B cell (primary cell): ENCODE data around the gene NPAS3. TPM values are rescaled to one million over a fixed set of nuclear protein-coding genes. Genes with fewer than 3 reads are reported as not detected.

ENCODE experiments used
- ATAC-seq: fragments of 200-7000 bp; cut with Tn5 transposase; one replicate; pipeline ENCODE4 v1.10.0; 2021; ENCODE audit warnings: low read depth, mild to moderate bottlenecking, moderate number of reproducible peaks, moderate library complexity
- CTCF ChIA-PET: fragments of 350-600 bp; sonication (Branson Sonifier 250); formaldehyde crosslinking; loops from one replicate; lab custom pipeline; 2021; ENCODE audit warnings: antibody characterized with exemption, inconsistent platforms; lab: Charles Lee
- POLR2A ChIA-PET: fragments of 350-600 bp; sonication (Branson Sonifier 250); formaldehyde crosslinking; loops from one replicate; lab custom pipeline; 2021; ENCODE audit warnings: antibody characterized with exemption; lab: Charles Lee
- DNase-seq: peaks from one replicate; pipeline ENCODE4 v3.0.0; 2013
- H2AFZ ChIP-seq: 2 replicates; pipeline ENCODE4 v1.6.1; 2012; ENCODE audit warnings: mild to moderate bottlenecking, low read depth, low read length; ENCODE audit not compliant: insufficient read depth, poor library complexity, severe bottlenecking
- H3K27ac ChIP-seq, 2 donors: 1 replicate in 1 of 2; 2 replicates in 1 of 2; pipeline ENCODE4 v1.5.1; 2012 to 2013; ENCODE audit warnings: low read length in 2 of 2, mild to moderate bottlenecking in 2 of 2, moderate library complexity in 1 of 2
- H3K27me3 ChIP-seq, 4 experiments: fragments of 200-600 bp in 1 of 4; sonication (generic) in 1 of 4; replicated peaks in 1 of 4; 1 replicate in 2 of 4; 2 replicates in 2 of 4; pipeline versions ENCODE4 v1.6.1 to v1.7.0; 2013 to 2016; ENCODE audit warnings: low read length in 3 of 4, mild to moderate bottlenecking in 2 of 4, mixed read lengths in 1 of 4, moderate library complexity in 1 of 4; ENCODE audit not compliant: insufficient read depth in 4 of 4, control insufficient read depth in 3 of 4; ENCODE audit errors: control extremely low read depth in 1 of 4
- H3K36me3 ChIP-seq, 2 experiments: replicated peaks in 1 of 2; 1 replicate in 1 of 2; 2 replicates in 1 of 2; pipeline versions ENCODE4 v1.6.1 to v1.7.1; 2013; ENCODE audit warnings: low read length in 1 of 2; ENCODE audit not compliant: insufficient read depth in 2 of 2, control insufficient read depth in 1 of 2; ENCODE audit errors: control extremely low read depth in 1 of 2, extremely low read depth in 1 of 2
- H3K4me1 ChIP-seq, 2 donors: fragments of 200-600 bp in 1 of 2; sonication (generic) in 1 of 2; 1 replicate in 1 of 2; 2 replicates in 1 of 2; pipeline versions ENCODE4 v1.5.1 to v1.6.1; 2013 to 2017; ENCODE audit warnings: low read length in 2 of 2; ENCODE audit not compliant: control insufficient read depth in 2 of 2, insufficient read depth in 2 of 2
- H3K4me2 ChIP-seq: replicated peaks from 2 replicates; pipeline ENCODE3; 2012; ENCODE audit warnings: mild to moderate bottlenecking, low read depth, low read length; ENCODE audit not compliant: poor library complexity, severe bottlenecking
- H3K4me3 ChIP-seq, 5 experiments: fragments of 200-600 bp in 1 of 5; sonication (generic) in 1 of 5; 1 replicate in 3 of 5; 2 replicates in 2 of 5; pipeline versions ENCODE4 v1.5.1 to v1.7.0; 2011 to 2016; ENCODE audit warnings: low read length in 4 of 5, mild to moderate bottlenecking in 4 of 5, low read depth in 2 of 5, control low read depth in 1 of 5, moderate library complexity in 1 of 5; ENCODE audit not compliant: insufficient read depth in 1 of 5; ENCODE audit errors: control extremely low read depth in 1 of 5, extremely low read depth in 1 of 5
- H3K79me2 ChIP-seq: fragments of 200-600 bp; sonication (generic); one replicate; pipeline ENCODE4 v1.6.0; 2016; ENCODE audit warnings: low read length; ENCODE audit not compliant: control insufficient read depth, insufficient read depth
- H3K9ac ChIP-seq: fragments of 200-600 bp; sonication (generic); 2 replicates; pipeline ENCODE4 v1.6.1; 2017; ENCODE audit warnings: mild to moderate bottlenecking, low read length, moderate library complexity
- H3K9me3 ChIP-seq, 3 donors: one replicate each; pipeline versions ENCODE4 v1.6.1 to v1.7.1; 2013; ENCODE audit warnings: low read length in 2 of 3; ENCODE audit not compliant: control insufficient read depth in 2 of 3, insufficient read depth in 1 of 3; ENCODE audit errors: control extremely low read depth in 1 of 3
- H4K20me1 ChIP-seq: 2 replicates; pipeline ENCODE4 v1.6.0; 2012; ENCODE audit warnings: mild to moderate bottlenecking, low read length; ENCODE audit not compliant: insufficient read depth, control insufficient read depth, poor library complexity, severe bottlenecking
- H3K27ac Mint-ChIP-seq: one replicate; pipeline ENCODE4 v1.8.0; 2021; ENCODE audit warnings: mixed read lengths
- H3K27me3 Mint-ChIP-seq: one replicate; pipeline ENCODE4 v1.8.0; 2021; ENCODE audit warnings: mixed read lengths
- H3K4me1 Mint-ChIP-seq: one replicate; pipeline ENCODE4 v1.8.0; 2021; ENCODE audit warnings: mixed read lengths
- H3K4me3 Mint-ChIP-seq: one replicate; pipeline ENCODE4 v1.8.0; 2021; ENCODE audit warnings: mixed read lengths
- H3K9me3 Mint-ChIP-seq: one replicate; pipeline ENCODE4 v1.8.0; 2022; ENCODE audit warnings: mixed read lengths; ENCODE audit not compliant: insufficient read depth
- CTCF ChIP-seq: fragments of 200-600 bp; IDR thresholded peaks from one replicate; pipeline ENCODE4 v1.8.0; 2022; ENCODE audit warnings: antibody characterized with exemption, mild to moderate bottlenecking
- EZH2 ChIP-seq: IDR thresholded peaks from 2 replicates; pipeline ENCODE4 v1.6.1; 2012; ENCODE audit warnings: borderline replicate concordance, low read depth, mild to moderate bottlenecking, moderate library complexity, low read length; ENCODE audit not compliant: insufficient read depth, poor library complexity, severe bottlenecking
- WGBS: methylation state at CpG from one replicate; pipeline ENCODE4 v1.1.5; 2013; ENCODE audit warnings: missing lambda C conversion rate; ENCODE audit not compliant: insufficient coverage; 5-methylcytosine and 5-hydroxymethylcytosine counted together
- intact Hi-C: fragments of 100-400 bp; cut with micrococcal nuclease; formaldehyde crosslinking; loops from one replicate; pipeline ENCODE4 v1.10.0; 2022
- polyA plus RNA-seq: library from polyadenylated mRNA; depleted of rRNA; stranded (reverse); fragments of >200 nt; gene quantifications from 2 replicates; pipeline ENCODE4 v1.2.3, GENCODE V29; 2012
- total RNA-seq, 2 donors: library from RNA; stranded (reverse); fragments of 120-200 nt in 1 of 2; gene quantifications; 1 replicate in 1 of 2; 2 replicates in 1 of 2; pipeline versions ENCODE4 v1.2.3 to v1.2.4, GENCODE V29; 2013 to 2022

The NPAS3 gene
- total and polyA plus RNA-seq, 2 donors (not counting 1 experiment from before 2014, with no cell fraction given) = not detected

- no peak overlapping the region for H3K9ac ChIP-seq
- H2AFZ ChIP-seq = no peak overlapping the region
- no peaks in the 10 kb centered on the region for H3K9me3 Mint-ChIP-seq
- H3K36me3 ChIP-seq = no peaks in the 10 kb centered on the region
- ATAC-seq (no peak), DNase-seq (no peak)
- H3K4me3 Mint-ChIP-seq = no peak overlapping the region
- WGBS = 100% methylated on average over 1 of the region's 9 CpGs
- POLR2A ChIA-PET = no interaction called here
- H3K4me1 ChIP-seq = no peaks in the 10 kb centered on the region
- H3K27me3 ChIP-seq = no peaks in the 10 kb centered on the region
- no peak overlapping the region for H3K27ac Mint-ChIP-seq
- peaks cover 0 to 2% (median 1%) of the 10 kb centered on the region in 3 donors for H3K9me3 ChIP-seq
- no peaks in the 10 kb centered on the region for H3K27me3 Mint-ChIP-seq
- H3K4me3 ChIP-seq = no peak overlapping the region
- H3K27ac ChIP-seq = no peak overlapping the region
- H3K4me2 ChIP-seq = no peak overlapping the region
- TF ChIP-seq EZH2 (no peak), CTCF (no peak)
- H4K20me1 ChIP-seq = no peaks in the 10 kb centered on the region
- no peaks in the 10 kb centered on the region for H3K79me2 ChIP-seq
- CTCF ChIA-PET = no interaction called here
- H3K4me1 Mint-ChIP-seq = no peaks in the 10 kb centered on the region
- intact Hi-C loops = no loop called here
These were observed 30.2 kb upstream of the NPAS3 start for GRCh38 chr14:32908196-32909084.

GRCh38 chr14:32913725-32914124 is 25.0 kb upstream of the NPAS3 start:
- Mint-ChIP-seq H3K4me1 (no peaks in the 10 kb centered on the region), H3K9me3 (no peaks in the 10 kb centered on the region), H3K27ac (no peak overlapping the region), H3K27me3 (peaks cover 4% of the 10 kb centered on the region), H3K4me3 (no peak overlapping the region)
- H3K36me3 ChIP-seq = no peaks in the 10 kb centered on the region
- ATAC-seq (no peak), DNase-seq (no peak)
- no peaks in the 10 kb centered on the region for H3K79me2 ChIP-seq
- no peak overlapping the region for H3K9ac ChIP-seq
- H3K4me2 ChIP-seq = no peak overlapping the region
- H3K4me1 ChIP-seq = no peaks in the 10 kb centered on the region
- H3K27ac ChIP-seq = no peak overlapping the region
- intact Hi-C loops = no loop called here
- no peak for TF ChIP-seq EZH2
- TF ChIP-seq CTCF = no peak
- 93% methylated on average over 2 of the region's 3 CpGs for WGBS
- ChIA-PET CTCF (no interaction called here), POLR2A (no interaction called here)
- H3K4me3 ChIP-seq = no peak overlapping the region
- H3K27me3 ChIP-seq = no peaks in the 10 kb centered on the region
- H4K20me1 ChIP-seq = no peaks in the 10 kb centered on the region
- H2AFZ ChIP-seq = no peak overlapping the region
- peaks cover 0 to 2% (median 0%) of the 10 kb centered on the region in 3 donors for H3K9me3 ChIP-seq
